ENCODE data around the gene CHADL. TPM values are rescaled to one million over a fixed set of nuclear protein-coding genes. Genes with fewer than 3 reads are reported as not detected.

The CHADL gene
- total and polyA plus RNA-seq, 7 donors = 0.32 to 2.0 (median 0.62) TPM

DNA sequence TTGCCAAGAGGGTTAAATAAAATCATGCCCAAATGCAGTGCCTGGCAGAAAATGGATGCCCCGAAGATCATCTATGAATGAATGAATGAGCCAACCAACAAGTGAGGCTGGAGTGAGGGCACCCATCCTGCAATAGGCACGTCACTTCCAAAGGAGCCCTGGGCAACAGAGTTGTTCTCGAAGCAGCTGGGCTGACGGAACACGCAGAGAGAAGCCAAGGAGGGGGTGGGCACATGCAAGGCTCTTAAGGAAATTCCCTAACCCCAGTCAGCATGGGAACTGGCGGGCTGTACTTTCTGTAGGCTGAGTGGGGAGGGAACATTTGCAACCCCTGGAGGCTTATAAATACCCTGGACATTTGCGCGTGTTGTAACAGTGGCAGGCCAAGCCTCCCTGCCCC, 11.6 kb upstream of the CHADL start:
- WGBS, 3 donors = 89 to 94% (median 91%) methylated on average over 8 of the region's 8 CpGs

DNA sequence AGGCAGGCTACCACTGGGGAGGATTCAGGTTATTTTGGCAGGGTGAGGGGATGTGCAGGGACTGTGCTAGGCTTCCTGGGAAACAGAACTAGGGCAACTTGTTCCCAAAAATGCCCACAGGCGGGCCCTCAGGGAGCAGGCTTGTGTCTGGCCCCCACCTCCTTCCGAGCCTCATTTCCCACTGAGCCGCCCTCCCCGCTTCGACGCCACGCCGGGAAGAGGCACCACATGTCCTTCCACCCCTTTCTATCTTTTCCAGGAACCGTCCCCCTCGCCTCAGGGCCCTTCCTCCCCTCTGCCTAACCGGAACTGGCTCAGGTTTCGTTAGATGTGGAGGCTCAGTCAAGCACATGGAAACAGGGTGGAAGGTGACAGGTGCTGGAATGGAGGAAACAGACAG, 9.4 kb upstream of the CHADL start:
- Histone ChIP-seq H3K4me3 (no peak overlapping the region), H3K36me3 (ENCODE audit: insufficient read depth in 1 of 2, low read depth in 1 of 2) (peaks cover 0 to 90% of the 10 kb centered on the region in 2 donors), H3K27ac (no peak overlapping the region), H3K9me3 (no peaks in the 10 kb centered on the region), H3K27me3 (ENCODE audit: insufficient read depth in 3 of 3, low read length in 2 of 3) (no peaks in the 10 kb centered on the region), H3K4me1 (no peaks in the 10 kb centered on the region)
- intact Hi-C loops (cut with DNase I) = no loop called here
- 92 to 96% (median 93%) methylated on average over 12 of the region's 12 CpGs for WGBS, 3 donors
- TF ChIP-seq, protein P1, sequence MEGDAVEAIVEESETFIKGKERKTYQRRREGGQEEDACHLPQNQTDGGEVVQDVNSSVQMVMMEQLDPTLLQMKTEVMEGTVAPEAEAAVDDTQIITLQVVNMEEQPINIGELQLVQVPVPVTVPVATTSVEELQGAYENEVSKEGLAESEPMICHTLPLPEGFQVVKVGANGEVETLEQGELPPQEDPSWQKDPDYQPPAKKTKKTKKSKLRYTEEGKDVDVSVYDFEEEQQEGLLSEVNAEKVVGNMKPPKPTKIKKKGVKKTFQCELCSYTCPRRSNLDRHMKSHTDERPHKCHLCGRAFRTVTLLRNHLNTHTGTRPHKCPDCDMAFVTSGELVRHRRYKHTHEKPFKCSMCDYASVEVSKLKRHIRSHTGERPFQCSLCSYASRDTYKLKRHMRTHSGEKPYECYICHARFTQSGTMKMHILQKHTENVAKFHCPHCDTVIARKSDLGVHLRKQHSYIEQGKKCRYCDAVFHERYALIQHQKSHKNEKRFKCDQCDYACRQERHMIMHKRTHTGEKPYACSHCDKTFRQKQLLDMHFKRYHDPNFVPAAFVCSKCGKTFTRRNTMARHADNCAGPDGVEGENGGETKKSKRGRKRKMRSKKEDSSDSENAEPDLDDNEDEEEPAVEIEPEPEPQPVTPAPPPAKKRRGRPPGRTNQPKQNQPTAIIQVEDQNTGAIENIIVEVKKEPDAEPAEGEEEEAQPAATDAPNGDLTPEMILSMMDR (IDR thresholded peaks at IDR 0.05) = no peak
- DNase-seq (no peak), ATAC-seq (no peak)

More for the DNA sequence above, 11.6 kb upstream of the CHADL start:
- no peak for ATAC-seq
- Histone ChIP-seq H3K36me3 (ENCODE audit: insufficient read depth in 1 of 2, low read depth in 1 of 2) (peaks cover 0 to 98% of the 10 kb centered on the region in 2 donors), H3K4me3 (no peak overlapping the region), H3K9me3 (no peaks in the 10 kb centered on the region), H3K27ac (no peak overlapping the region), H3K4me1 (no peaks in the 10 kb centered on the region), H3K27me3 (ENCODE audit: insufficient read depth in 3 of 3, low read length in 2 of 3) (no peaks in the 10 kb centered on the region)
- intact Hi-C loops (cut with DNase I) = no loop called here
- TF ChIP-seq, protein P1 (IDR thresholded peaks at IDR 0.05) = no peak
- no peak for DNase-seq

DNA sequence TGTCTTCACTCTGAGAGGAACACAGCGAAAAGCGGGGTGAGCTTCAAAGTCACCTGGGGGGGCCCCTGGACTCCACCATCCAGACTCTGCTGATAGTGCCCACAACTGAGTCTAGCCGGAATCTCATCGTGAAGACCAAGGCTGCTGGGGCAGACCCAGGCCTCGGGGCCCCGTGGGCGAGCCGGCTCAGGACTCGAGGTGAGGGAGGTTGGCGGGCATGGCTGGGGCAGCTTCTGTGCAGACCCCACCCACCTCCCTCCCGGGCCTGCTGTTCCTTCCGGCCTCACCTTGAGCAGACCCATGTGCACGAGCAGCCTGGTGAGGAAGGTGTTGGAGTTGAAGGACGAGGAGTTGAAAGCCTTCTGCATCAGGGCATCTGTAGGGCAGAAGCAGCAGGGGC, 8.7 kb upstream of the CHADL start:
- TF ChIP-seq, protein P1 (IDR thresholded peaks at IDR 0.05) = no peak
- H3K9me3 ChIP-seq = no peaks in the 10 kb centered on the region
- H3K4me1 ChIP-seq = no peaks in the 10 kb centered on the region
- intact Hi-C loops (cut with DNase I) = no loop called here
- peaks cover 0 to 83% of the 10 kb centered on the region in 2 donors for H3K36me3 ChIP-seq (ENCODE audit: insufficient read depth in 1 of 2, low read depth in 1 of 2)
- no peaks in the 10 kb centered on the region for H3K27me3 ChIP-seq (ENCODE audit: insufficient read depth in 3 of 3, low read length in 2 of 3)
- no peak overlapping the region for H3K27ac ChIP-seq
- ATAC-seq = no peak
- 87 to 97% (median 92%) methylated on average over 14 of the region's 14 CpGs for WGBS, 3 donors
- DNase-seq = no peak
- no peak overlapping the region for H3K4me3 ChIP-seq

DNA sequence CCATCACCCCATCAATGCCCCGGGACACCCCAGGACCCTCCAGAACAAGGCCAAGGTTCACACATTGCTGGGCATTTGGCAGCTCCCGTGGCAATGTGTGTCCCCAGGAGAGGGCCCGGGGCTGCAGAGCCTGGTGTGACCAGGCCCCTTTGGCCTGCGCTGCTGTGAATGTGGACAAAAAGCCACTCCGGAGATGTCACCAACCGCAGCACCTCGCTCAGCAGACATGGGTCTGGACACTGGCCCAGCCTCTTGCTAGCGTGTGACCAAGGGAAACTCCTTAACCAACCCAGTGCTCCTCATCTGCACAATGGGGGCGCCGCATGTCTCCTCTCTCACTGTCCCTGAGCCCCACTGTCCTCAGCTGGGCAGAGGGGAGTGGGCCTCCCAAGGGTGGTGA, 8.0 kb upstream of the CHADL start:
- intact Hi-C loops (cut with DNase I) = no loop called here
- Histone ChIP-seq H3K4me3 (no peak overlapping the region), H3K9me3 (no peaks in the 10 kb centered on the region), H3K27me3 (ENCODE audit: insufficient read depth in 3 of 3, low read length in 2 of 3) (no peaks in the 10 kb centered on the region), H3K4me1 (no peaks in the 10 kb centered on the region), H3K27ac (no peak overlapping the region), H3K36me3 (ENCODE audit: insufficient read depth in 1 of 2, low read depth in 1 of 2) (peaks cover 0 to 80% of the 10 kb centered on the region in 2 donors)
- DNase-seq (no peak), ATAC-seq (no peak)
- 93 to 98% (median 96%) methylated on average over 10 of the region's 10 CpGs for WGBS, 3 donors
- TF ChIP-seq, protein P1 (IDR thresholded peaks at IDR 0.05) = no peak

DNA sequence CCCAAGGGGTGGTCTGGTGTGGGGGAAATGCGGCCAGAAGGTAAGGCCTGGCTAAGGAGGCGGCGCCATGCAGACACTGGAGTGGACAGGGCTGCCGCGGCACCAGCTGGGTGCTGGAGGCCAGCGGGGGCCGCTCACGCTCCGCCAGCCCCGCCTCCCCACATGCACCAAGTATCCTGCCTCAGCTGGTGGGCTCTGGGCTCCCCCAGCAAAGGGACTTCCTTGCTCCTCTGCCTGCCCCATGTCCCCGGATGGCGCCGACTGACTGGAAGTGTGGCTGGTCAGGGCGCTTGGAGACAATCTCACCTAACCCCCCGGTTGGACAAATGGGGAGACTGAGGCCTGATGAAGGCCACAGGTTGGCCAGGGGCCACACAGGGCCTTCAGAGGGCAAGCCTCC, 7.6 kb upstream of the CHADL start:
- TF ChIP-seq, protein P1 (IDR thresholded peaks at IDR 0.05) = no peak
- no peak for DNase-seq
- intact Hi-C loops (cut with DNase I) = no loop called here
- ATAC-seq = no peak
- no peak overlapping the region for H3K4me3 ChIP-seq
- no peaks in the 10 kb centered on the region for H3K9me3 ChIP-seq
- peaks cover 0 to 76% of the 10 kb centered on the region in 2 donors for H3K36me3 ChIP-seq (ENCODE audit: insufficient read depth in 1 of 2, low read depth in 1 of 2)
- no peaks in the 10 kb centered on the region for H3K27me3 ChIP-seq (ENCODE audit: insufficient read depth in 3 of 3, low read length in 2 of 3)
- no peak overlapping the region for H3K27ac ChIP-seq
- H3K4me1 ChIP-seq = no peaks in the 10 kb centered on the region
- WGBS, 3 donors = 91 to 97% (median 95%) methylated on average over 14 to 15 of the region's 15 CpGs

All from psoas muscle (tissue), 8 donors.